ENCODE data around the gene SLC13A3.

The SLC13A3 gene

GRCh38 chr20:46648903-46649649 lies 2.2 kb downstream of the SLC13A3 start:
- DNase-seq (ENCODE audit: extremely low read depth, low read depth): no peak
- TF ChIP-seq, protein P1, sequence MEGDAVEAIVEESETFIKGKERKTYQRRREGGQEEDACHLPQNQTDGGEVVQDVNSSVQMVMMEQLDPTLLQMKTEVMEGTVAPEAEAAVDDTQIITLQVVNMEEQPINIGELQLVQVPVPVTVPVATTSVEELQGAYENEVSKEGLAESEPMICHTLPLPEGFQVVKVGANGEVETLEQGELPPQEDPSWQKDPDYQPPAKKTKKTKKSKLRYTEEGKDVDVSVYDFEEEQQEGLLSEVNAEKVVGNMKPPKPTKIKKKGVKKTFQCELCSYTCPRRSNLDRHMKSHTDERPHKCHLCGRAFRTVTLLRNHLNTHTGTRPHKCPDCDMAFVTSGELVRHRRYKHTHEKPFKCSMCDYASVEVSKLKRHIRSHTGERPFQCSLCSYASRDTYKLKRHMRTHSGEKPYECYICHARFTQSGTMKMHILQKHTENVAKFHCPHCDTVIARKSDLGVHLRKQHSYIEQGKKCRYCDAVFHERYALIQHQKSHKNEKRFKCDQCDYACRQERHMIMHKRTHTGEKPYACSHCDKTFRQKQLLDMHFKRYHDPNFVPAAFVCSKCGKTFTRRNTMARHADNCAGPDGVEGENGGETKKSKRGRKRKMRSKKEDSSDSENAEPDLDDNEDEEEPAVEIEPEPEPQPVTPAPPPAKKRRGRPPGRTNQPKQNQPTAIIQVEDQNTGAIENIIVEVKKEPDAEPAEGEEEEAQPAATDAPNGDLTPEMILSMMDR (IDR thresholded peaks at IDR 0.05; ENCODE audit: low read depth, low read length): no peak

- TF ChIP-seq, protein P1 (IDR thresholded peaks at IDR 0.05; ENCODE audit: low read depth, low read length): no peak
- no peak for DNase-seq (ENCODE audit: extremely low read depth, low read depth)
These were observed 3.8 kb downstream of the SLC13A3 start for GRCh38 chr20:46647469-46647868.

GRCh38 chr20:46646659-46647380 lies 4.4 kb downstream of the SLC13A3 start:
- TF ChIP-seq, protein P1 (IDR thresholded peaks at IDR 0.05; ENCODE audit: low read depth, low read length): no peak
- no peak for DNase-seq (ENCODE audit: extremely low read depth, low read depth)

- no peak for DNase-seq (ENCODE audit: extremely low read depth, low read depth)
- TF ChIP-seq, protein P1 (IDR thresholded peaks at IDR 0.05; ENCODE audit: low read depth, low read length): no peak
These were observed 5.1 kb downstream of the SLC13A3 start for GRCh38 chr20:46646122-46646521.

GRCh38 chr20:46644733-46645132 lies 6.5 kb downstream of the SLC13A3 start:
- TF ChIP-seq, protein P1 (IDR thresholded peaks at IDR 0.05; ENCODE audit: low read depth, low read length): no peak

DNA sequence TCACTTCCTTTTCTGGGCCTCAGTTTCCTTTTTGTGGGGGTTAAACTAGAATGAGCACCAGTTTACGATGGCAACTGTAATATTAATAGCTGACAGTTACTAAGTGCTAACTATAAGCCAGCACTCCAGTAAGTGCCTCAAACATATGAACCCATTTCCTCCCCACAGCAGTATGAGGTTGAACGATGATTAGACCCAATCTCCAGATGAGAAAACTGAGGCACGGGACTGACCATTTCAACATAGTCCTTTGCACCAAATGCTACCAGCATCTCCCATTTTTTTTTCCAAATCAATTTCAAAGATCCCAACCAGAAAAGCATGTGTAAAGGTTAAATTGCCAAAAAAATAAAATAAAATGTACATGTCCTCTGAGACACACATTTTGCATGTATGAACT lies 7.1 kb downstream of the SLC13A3 start:
- DNase-seq (ENCODE audit: extremely low read depth, low read depth): no peak
- TF ChIP-seq, protein P1 (IDR thresholded peaks at IDR 0.05; ENCODE audit: low read depth, low read length): no peak

More at GRCh38 chr20:46644733-46645132, 6.5 kb downstream of the SLC13A3 start:
- DNase-seq (ENCODE audit: extremely low read depth, low read depth): no peak

DNA sequence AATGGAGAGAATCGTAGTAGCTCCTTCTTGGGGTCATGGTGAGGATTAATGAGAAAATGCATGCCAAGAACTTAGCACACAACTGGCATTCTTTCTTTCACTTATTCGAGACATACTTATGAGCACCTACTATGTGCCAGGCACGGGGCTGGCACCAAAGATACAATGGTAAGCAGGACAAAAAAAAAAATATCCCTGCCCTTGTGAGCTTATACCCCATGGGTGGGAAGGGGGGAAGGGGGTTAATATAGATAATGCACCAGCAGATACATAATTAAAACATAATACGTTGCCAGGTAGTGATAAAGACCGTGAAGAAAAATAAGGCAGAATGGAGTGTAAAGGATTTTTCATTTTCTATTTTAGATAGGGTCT lies 8.3 kb downstream of the SLC13A3 start:
- no peak for DNase-seq (ENCODE audit: extremely low read depth, low read depth)
- TF ChIP-seq, protein P1 (IDR thresholded peaks at IDR 0.05; ENCODE audit: low read depth, low read length): no peak

Measured in AG09319 (cell line).